Activated naive CD4-positive, alpha-beta T cell treated with anti-CD3 and anti-CD28 coated beads for 36 hours (primary cell): Measurements from ENCODE around the gene FOXP4. TPM values are rescaled to one million over a fixed set of nuclear protein-coding genes. Genes with fewer than 3 reads are reported as not detected.

Experiments
- CTCF ChIA-PET: fragments of 350-600 bp; sonication (Branson Sonifier 250); formaldehyde crosslinking; loops from one replicate; lab custom pipeline; 2021; ENCODE audit warnings: antibody characterized with exemption; lab: Charles Lee
- DNase-seq: peaks from one replicate; pipeline ENCODE4 v3.0.0-alpha.2; 2020
- H3K27ac Mint-ChIP-seq: one replicate; pipeline ENCODE4 v1.8.0; 2021; ENCODE audit warnings: mild to moderate bottlenecking, mixed read lengths
- H3K27me3 Mint-ChIP-seq: one replicate; pipeline ENCODE4 v1.8.0; 2021; ENCODE audit warnings: low read depth, mixed read lengths
- H3K36me3 Mint-ChIP-seq: one replicate; pipeline ENCODE4 v1.8.0; 2021; ENCODE audit warnings: low read depth, mixed read lengths
- H3K4me1 Mint-ChIP-seq: one replicate; pipeline ENCODE4 v1.8.0; 2021; ENCODE audit warnings: low read depth, mixed read lengths
- H3K4me3 Mint-ChIP-seq: one replicate; pipeline ENCODE4 v1.8.0; 2021; ENCODE audit warnings: mild to moderate bottlenecking, moderate library complexity, mixed read lengths
- H3K9me3 Mint-ChIP-seq: one replicate; pipeline ENCODE4 v1.8.0; 2021; ENCODE audit warnings: mixed read lengths
- intact Hi-C: fragments of 100-400 bp; cut with micrococcal nuclease; formaldehyde crosslinking; loops from one replicate; pipeline ENCODE4 v1.15.1; 2023
- total RNA-seq, 2 experiments: library from RNA; stranded (reverse); gene quantifications; one replicate each; pipeline ENCODE4 v1.2.3, GENCODE V29; 2021

FOXP4 gene
- total RNA-seq, 2 experiments from 2014 or later: 15.9 to 16.0 TPM

- CTCF ChIA-PET: no interaction called here
- intact Hi-C loops: no loop called here
- Mint-ChIP-seq H3K27ac (no peak overlapping the region), H3K27me3 (no peaks in the 10 kb centered on the region), H3K9me3 (peaks cover 9% of the 10 kb centered on the region), H3K36me3 (no peaks in the 10 kb centered on the region), H3K4me3 (no peak overlapping the region), H3K4me1 (peaks cover 9% of the 10 kb centered on the region)
- DNase-seq: no peak
Observed at GRCh38 chr6:41621802-41622201, 75.6 kb downstream of the FOXP4 start.

DNA sequence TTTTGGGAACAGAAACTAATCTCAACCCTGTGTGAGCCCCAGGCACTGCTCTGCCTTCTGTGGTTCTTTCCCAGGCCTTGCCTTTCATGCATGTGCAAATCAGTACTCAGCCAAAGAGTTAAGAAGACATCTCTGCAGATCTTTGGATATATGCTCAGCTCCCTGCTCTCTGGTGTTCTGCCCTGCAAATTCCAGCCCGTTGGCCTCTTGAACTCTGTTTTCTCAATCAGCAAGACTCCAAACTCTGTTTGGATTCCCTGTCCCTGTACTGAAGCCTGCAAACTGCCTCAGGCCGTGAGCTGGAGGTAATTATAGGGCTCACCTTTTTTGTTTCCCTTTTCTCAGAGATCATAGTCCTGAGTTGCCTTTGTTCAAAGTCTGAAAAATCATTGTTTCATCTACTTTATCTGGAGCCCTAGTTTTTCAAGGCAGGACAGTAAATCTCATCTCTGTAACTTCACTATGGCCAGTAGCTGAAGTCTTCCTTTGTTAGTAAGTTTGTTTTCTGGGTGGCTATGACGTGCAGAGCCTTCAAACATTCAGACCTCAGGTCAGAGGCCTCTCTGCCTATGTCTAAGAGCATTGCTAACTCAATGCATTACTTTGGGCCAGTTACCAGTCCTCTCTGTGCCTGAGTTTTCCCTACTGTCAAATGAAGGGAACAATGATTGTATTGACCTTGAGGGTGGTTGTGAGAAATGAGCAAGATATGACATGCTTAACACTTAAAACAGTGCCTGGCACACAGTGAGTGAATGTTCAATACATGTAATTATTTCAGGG, 76.2 kb downstream of the FOXP4 start:
- no peak for DNase-seq
- no peaks in the 10 kb centered on the region for H3K36me3 Mint-ChIP-seq
- peaks cover 9% of the 10 kb centered on the region for H3K9me3 Mint-ChIP-seq
- no peaks in the 10 kb centered on the region for H3K27me3 Mint-ChIP-seq
- no peak overlapping the region for H3K27ac Mint-ChIP-seq
- peaks cover 9% of the 10 kb centered on the region for H3K4me1 Mint-ChIP-seq
- intact Hi-C loops: no loop called here
- CTCF ChIA-PET: no interaction called here
- H3K4me3 Mint-ChIP-seq: no peak overlapping the region

DNA sequence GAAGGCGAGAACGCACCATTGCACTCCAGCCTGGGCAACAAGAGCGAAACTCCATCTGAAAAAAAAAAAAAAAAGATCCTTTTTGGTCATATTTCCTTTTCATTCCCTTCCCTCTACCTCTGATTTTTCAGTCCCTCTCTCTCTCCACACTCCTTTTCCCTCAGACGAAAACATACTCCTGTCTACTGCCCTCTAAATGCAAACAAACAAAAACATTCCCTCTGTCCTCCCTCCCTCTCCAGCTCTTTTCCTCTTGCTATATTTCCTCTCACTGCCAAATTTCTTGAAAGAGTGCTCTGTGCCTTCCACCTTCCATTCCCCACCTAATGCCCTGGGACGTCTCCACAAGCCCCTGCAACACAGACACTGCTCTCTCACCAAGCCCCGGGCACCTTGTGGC, 77.1 kb downstream of the FOXP4 start:
- Mint-ChIP-seq H3K4me3 (no peak overlapping the region), H3K4me1 (peaks cover 9% of the 10 kb centered on the region), H3K36me3 (no peaks in the 10 kb centered on the region), H3K27me3 (no peaks in the 10 kb centered on the region), H3K27ac (no peak overlapping the region), H3K9me3 (peaks cover 9% of the 10 kb centered on the region)
- intact Hi-C loops: no loop called here
- no peak for DNase-seq
- CTCF ChIA-PET: no interaction called here

DNA sequence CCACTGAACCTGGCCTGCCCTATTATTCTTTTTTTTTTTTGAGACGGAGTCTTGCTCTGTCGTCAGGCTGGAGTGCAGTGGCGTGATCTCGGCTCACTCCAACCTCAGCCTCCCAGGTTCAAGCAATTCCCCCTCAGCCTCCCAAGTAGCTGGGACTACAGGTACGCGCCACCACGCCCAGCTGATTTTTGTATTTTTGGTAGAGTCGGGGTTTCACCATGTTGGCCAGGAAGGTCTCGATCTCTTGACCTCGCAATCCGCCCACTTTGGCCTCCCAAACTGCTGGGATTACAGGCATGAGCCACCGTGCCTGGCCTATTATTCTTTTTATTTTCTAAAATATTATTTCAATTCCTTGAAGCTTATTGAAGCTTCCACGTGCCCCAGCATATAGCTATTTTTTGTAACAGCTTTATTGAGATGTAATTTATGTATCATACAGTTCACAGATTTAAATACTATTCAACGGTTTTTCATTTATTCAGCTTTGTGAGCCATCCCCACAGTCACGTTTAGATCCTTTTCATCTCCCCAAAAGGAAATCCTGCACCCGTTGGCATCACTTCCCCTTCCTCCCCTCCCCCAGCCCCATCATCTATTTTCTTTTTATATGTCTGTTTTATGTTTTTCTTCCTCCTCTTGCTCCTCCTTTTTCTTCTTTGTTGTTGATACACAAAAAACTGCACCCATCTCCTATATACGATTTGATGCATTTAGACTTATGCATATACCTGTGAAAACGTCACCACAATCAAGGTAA, 78.6 kb downstream of the FOXP4 start:
- H3K9me3 Mint-ChIP-seq: peaks cover 9% of the 10 kb centered on the region
- H3K4me3 Mint-ChIP-seq: no peak overlapping the region
- intact Hi-C loops: no loop called here
- no peak for DNase-seq
- no peaks in the 10 kb centered on the region for H3K36me3 Mint-ChIP-seq
- no peaks in the 10 kb centered on the region for H3K27me3 Mint-ChIP-seq
- peaks cover 9% of the 10 kb centered on the region for H3K4me1 Mint-ChIP-seq
- no peak overlapping the region for H3K27ac Mint-ChIP-seq
- CTCF ChIA-PET: interaction anchor here (0.6 to 2.3 kb wide), 7 partner anchors 22 to 536 kb away, joined by 3 to 8 read pairs (median 3); no protein-coding TSS in a partner anchor

- Mint-ChIP-seq H3K27ac (no peak overlapping the region), H3K9me3 (peaks cover 8% of the 10 kb centered on the region), H3K27me3 (no peaks in the 10 kb centered on the region), H3K4me1 (peaks cover 9% of the 10 kb centered on the region), H3K4me3 (no peak overlapping the region), H3K36me3 (no peaks in the 10 kb centered on the region)
- CTCF ChIA-PET: interaction anchor here (0.6 to 2.3 kb wide), 7 partner anchors 23 to 535 kb away, joined by 3 to 8 read pairs (median 3); no protein-coding TSS in a partner anchor
- peak; percentile 18 for DNase-seq
- intact Hi-C loops: no loop called here
Observed at GRCh38 chr6:41625442-41625841, 79.3 kb downstream of the FOXP4 start.

GRCh38 chr6:41626022-41626421, 79.8 kb downstream of the FOXP4 start:
- H3K27me3 Mint-ChIP-seq: no peaks in the 10 kb centered on the region
- no peak overlapping the region for H3K4me3 Mint-ChIP-seq
- intact Hi-C loops: no loop called here
- H3K36me3 Mint-ChIP-seq: no peaks in the 10 kb centered on the region
- no peak for DNase-seq
- H3K27ac Mint-ChIP-seq: no peak overlapping the region
- peaks cover 9% of the 10 kb centered on the region for H3K4me1 Mint-ChIP-seq
- CTCF ChIA-PET: interaction anchor here (1.1 to 2.3 kb wide), 3 partner anchors 11 to 149 kb away, joined by 3 to 8 read pairs (median 3); no protein-coding TSS in a partner anchor
- H3K9me3 Mint-ChIP-seq: peaks cover 8% of the 10 kb centered on the region

GRCh38 chr6:41626917-41627316, 80.7 kb downstream of the FOXP4 start:
- DNase-seq: no peak
- Mint-ChIP-seq H3K36me3 (no peaks in the 10 kb centered on the region), H3K9me3 (peaks cover 6% of the 10 kb centered on the region), H3K27ac (no peak overlapping the region), H3K4me3 (no peak overlapping the region), H3K27me3 (no peaks in the 10 kb centered on the region), H3K4me1 (peaks cover 9% of the 10 kb centered on the region)
- CTCF ChIA-PET: interaction anchor here (1.4 kb wide), 1 partner anchor 12 kb away, joined by 3 read pairs; no protein-coding TSS in a partner anchor
- intact Hi-C loops: no loop called here

- Mint-ChIP-seq H3K9me3 (peaks cover 6% of the 10 kb centered on the region), H3K4me1 (peaks cover 9% of the 10 kb centered on the region), H3K4me3 (no peak overlapping the region), H3K27me3 (no peaks in the 10 kb centered on the region), H3K36me3 (no peaks in the 10 kb centered on the region), H3K27ac (no peak overlapping the region)
- CTCF ChIA-PET: no interaction called here
- DNase-seq: no peak
- intact Hi-C loops: no loop called here
Observed at GRCh38 chr6:41629128-41629527, 82.9 kb downstream of the FOXP4 start.

GRCh38 chr6:41630069-41630468, 83.9 kb downstream of the FOXP4 start:
- Mint-ChIP-seq H3K27ac (no peak overlapping the region), H3K27me3 (no peaks in the 10 kb centered on the region), H3K4me1 (peaks cover 7% of the 10 kb centered on the region), H3K36me3 (no peaks in the 10 kb centered on the region), H3K9me3 (peaks cover 5% of the 10 kb centered on the region), H3K4me3 (no peak overlapping the region)
- intact Hi-C loops: no loop called here
- CTCF ChIA-PET: no interaction called here
- no peak for DNase-seq

DNA sequence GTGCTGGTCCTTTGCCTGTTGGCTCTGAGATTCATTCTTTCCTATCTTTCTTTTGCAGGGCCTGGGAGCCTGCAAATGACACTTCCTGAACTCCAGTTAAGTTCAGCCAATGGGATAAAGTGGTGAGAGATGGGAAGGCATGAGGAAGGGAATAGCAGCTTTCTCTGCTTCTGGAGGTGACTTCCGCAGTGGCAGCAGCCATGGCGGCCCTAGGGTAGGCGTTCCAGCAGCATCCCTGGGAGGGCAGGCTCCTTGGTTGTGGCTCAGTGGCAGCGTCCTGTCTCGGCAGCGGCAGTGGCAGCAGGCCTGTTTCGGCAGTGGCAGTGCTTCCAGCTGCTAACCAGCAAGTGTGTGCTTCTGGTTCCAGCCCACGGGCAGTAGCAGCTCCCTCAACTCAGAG, 84.8 kb downstream of the FOXP4 start:
- CTCF ChIA-PET: no interaction called here

DNA sequence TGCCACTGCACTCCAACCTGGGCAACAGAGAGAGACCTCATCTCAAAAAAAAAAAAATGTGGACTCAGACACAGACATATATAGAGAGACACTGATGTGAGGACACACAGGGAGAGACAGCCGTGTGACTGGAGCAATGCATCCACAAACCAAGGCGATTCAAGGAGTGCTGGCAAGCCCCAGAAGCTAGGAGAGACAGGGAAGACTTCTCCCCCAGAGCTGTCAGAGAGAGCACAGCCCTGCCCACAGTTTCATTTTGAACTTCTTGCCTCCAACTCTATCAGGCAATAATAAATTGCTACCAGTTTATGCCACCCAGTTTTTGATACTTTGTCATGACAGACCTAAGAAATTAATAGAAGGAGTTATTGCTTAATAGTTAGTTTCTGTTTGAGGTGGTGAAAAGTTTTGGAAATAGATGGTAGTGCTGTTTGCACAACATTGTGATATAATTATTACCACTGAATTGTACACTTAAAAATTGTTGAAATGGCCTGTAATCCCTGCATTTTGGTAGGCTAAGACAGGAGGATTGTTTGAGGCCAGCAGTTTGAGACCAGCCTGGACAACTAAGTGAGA, 87.0 kb downstream of the FOXP4 start:
- no peak for DNase-seq
- CTCF ChIA-PET: interaction anchor here (0.6 kb wide), 1 partner anchor 162 kb away, joined by 5 read pairs; no protein-coding TSS in a partner anchor
- Mint-ChIP-seq H3K4me1 (peaks cover 6% of the 10 kb centered on the region), H3K27ac (no peak overlapping the region), H3K4me3 (no peak overlapping the region), H3K9me3 (no peaks in the 10 kb centered on the region), H3K27me3 (peaks cover 13% of the 10 kb centered on the region), H3K36me3 (no peaks in the 10 kb centered on the region)
- intact Hi-C loops: no loop called here

More for the DNA sequence above, 84.8 kb downstream of the FOXP4 start:
- no peak for DNase-seq
- Mint-ChIP-seq H3K36me3 (no peaks in the 10 kb centered on the region), H3K4me3 (no peak overlapping the region), H3K27me3 (no peaks in the 10 kb centered on the region), H3K27ac (no peak overlapping the region), H3K9me3 (peaks cover under 1% of the 10 kb centered on the region), H3K4me1 (no peaks in the 10 kb centered on the region)
- intact Hi-C loops: no loop called here

DNA sequence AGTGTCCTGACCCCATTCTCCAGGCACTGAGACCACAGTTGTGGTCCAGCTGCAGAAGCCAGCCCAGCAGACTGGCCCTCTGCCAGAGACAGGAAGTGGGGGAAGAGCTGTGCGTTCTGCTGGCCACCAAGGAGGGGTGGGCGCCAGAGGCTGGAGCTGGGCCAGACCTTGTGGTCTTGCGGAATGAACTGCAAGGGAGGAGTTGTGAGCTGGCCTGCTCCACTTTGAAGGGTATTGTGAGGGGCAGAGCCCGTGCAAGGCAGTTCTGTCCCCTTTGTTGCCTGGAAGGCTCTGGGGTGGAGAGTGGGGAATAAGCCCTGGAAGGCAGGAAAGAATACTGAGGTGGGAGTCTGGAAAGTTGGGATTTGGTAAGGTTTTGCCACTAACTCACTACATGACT, 88.5 kb downstream of the FOXP4 start:
- H3K4me3 Mint-ChIP-seq: no peak overlapping the region
- no peaks in the 10 kb centered on the region for H3K9me3 Mint-ChIP-seq
- no peak overlapping the region for H3K27ac Mint-ChIP-seq
- H3K4me1 Mint-ChIP-seq: peaks cover 11% of the 10 kb centered on the region
- CTCF ChIA-PET: no interaction called here
- DNase-seq: no peak
- H3K27me3 Mint-ChIP-seq: peaks cover 24% of the 10 kb centered on the region
- H3K36me3 Mint-ChIP-seq: no peaks in the 10 kb centered on the region
- intact Hi-C loops: no loop called here
